Lower leg skin (tissue), 4 donors: ENCODE data around the gene HOXC13. TPM values are rescaled to one million over a fixed set of nuclear protein-coding genes. Genes with fewer than 3 reads are reported as not detected.

Experiments
- DNase-seq, 2 donors: peaks; one replicate each; pipeline ENCODE4 v3.0.0-alpha.2; 2019; ENCODE audit warnings: low spot score in 2 of 2
- H3K4me3 ChIP-seq: fragments of 200-600 bp; sonication (generic); 2 replicates; pipeline ENCODE4 v1.5.1; 2017; ENCODE audit warnings: mild to moderate bottlenecking, low read depth; ENCODE audit not compliant: poor library complexity, severe bottlenecking
- POLR2A ChIP-seq, 2 donors: fragments of 450-650 bp; IDR thresholded peaks; one replicate each; pipeline ENCODE4 v1.6.1; 2016 to 2017; ENCODE audit warnings: antibody characterized with exemption in 2 of 2, mild to moderate bottlenecking in 1 of 2, moderate library complexity in 1 of 2
- WGBS, 2 donors: methylation state at CpG; one replicate each; pipeline ENCODE4 v1.1.5; 2018; 5-methylcytosine and 5-hydroxymethylcytosine counted together
- intact Hi-C: fragments of 100-400 bp; cut with DNase I; formaldehyde crosslinking; loops from one replicate; pipeline ENCODE4 v1.15.0; 2023; ENCODE audit warnings: low total_unique reads
- total RNA-seq, 4 donors: library from RNA; depleted of rRNA; stranded (reverse); fragments of >200 nt; gene quantifications; one replicate each; pipeline ENCODE4 v1.1.0, GENCODE V29; 2016
- TF ChIP-seq, protein P1 (sequence below), 3 donors: fragments of 450-650 bp; IDR thresholded peaks; one replicate each; pipeline ENCODE4 v1.5.1; 2016; ENCODE audit warnings: antibody characterized with exemption in 3 of 3, mild to moderate bottlenecking in 3 of 3, moderate library complexity in 2 of 3

Gene HOXC13
- total RNA-seq, 4 donors from 2014 or later, result 9.8 to 14.9 (median 11.2) TPM

- no peak overlapping the region for H3K4me3 ChIP-seq
- 9 to 23% methylated on average over 25 of the region's 25 CpGs for WGBS, 2 donors
- TF ChIP-seq, protein P1, sequence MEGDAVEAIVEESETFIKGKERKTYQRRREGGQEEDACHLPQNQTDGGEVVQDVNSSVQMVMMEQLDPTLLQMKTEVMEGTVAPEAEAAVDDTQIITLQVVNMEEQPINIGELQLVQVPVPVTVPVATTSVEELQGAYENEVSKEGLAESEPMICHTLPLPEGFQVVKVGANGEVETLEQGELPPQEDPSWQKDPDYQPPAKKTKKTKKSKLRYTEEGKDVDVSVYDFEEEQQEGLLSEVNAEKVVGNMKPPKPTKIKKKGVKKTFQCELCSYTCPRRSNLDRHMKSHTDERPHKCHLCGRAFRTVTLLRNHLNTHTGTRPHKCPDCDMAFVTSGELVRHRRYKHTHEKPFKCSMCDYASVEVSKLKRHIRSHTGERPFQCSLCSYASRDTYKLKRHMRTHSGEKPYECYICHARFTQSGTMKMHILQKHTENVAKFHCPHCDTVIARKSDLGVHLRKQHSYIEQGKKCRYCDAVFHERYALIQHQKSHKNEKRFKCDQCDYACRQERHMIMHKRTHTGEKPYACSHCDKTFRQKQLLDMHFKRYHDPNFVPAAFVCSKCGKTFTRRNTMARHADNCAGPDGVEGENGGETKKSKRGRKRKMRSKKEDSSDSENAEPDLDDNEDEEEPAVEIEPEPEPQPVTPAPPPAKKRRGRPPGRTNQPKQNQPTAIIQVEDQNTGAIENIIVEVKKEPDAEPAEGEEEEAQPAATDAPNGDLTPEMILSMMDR (IDR thresholded peaks at IDR 0.05), result no peak
- TF ChIP-seq POLR2A (IDR thresholded peaks at IDR 0.05), result no peak
- intact Hi-C loops, result no loop called here
- peak in 1 of 2 donors; percentile 83 for DNase-seq
Measured at GRCh38 chr12:53956251-53956887, 17.7 kb downstream of the HOXC13 start.

GRCh38 chr12:53956914-53957536 lies 18.4 kb downstream of the HOXC13 start:
- intact Hi-C loops, result no loop called here
- H3K4me3 ChIP-seq, result no peak overlapping the region
- TF ChIP-seq, protein P1 (IDR thresholded peaks at IDR 0.05), result no peak
- TF ChIP-seq POLR2A (IDR thresholded peaks at IDR 0.05), result no peak
- no peak for DNase-seq
- 62 to 73% methylated on average over 11 of the region's 11 CpGs for WGBS, 2 donors

DNA sequence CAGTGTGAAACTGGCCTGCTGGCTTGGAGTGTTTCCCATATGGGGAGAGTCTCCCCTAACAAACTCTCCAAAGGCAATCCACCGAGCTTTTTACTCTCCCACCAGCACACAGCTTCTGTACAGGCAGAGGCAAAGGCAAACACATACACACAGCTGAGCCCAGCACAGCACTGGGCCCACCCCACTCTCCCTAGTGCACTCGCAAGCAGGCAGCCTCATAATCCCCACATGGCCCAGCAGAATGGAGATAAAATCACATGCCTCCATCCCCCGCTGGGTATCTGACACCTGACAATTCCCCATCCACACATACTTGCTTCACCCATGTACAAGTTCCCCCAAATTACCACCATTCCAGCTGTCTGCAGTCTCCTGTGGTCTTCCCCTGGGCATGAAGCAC lies 19.5 kb downstream of the HOXC13 start:
- H3K4me3 ChIP-seq, result no peak overlapping the region
- no peak for DNase-seq
- 63 to 86% methylated on average over 3 of the region's 3 CpGs for WGBS, 2 donors
- intact Hi-C loops, result no loop called here
- no peak for TF ChIP-seq POLR2A (IDR thresholded peaks at IDR 0.05)
- TF ChIP-seq, protein P1 (IDR thresholded peaks at IDR 0.05), result no peak

DNA sequence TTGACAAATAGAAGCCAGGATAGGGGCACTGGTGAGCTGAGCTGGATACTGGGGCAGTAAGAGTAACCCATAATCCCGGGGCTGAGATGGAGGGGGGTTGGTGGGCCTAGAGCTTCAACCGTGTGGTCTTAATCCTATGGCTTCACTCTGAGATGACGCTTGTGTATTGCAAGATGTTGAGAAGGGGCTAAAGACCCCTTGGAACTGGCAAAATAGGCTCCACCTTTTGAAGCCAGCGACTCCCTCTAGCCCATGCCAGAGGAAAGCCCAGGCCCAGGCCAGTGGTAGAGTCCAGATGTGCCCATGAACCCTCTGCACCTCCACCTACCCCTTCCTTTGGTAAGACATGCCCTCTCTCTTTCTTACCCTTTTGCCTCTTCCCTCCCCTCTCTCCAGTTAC lies 20.7 kb downstream of the HOXC13 start:
- DNase-seq, result no peak
- 64 to 76% methylated on average over 4 of the region's 4 CpGs for WGBS, 2 donors
- TF ChIP-seq POLR2A (IDR thresholded peaks at IDR 0.05), result no peak
- TF ChIP-seq, protein P1 (IDR thresholded peaks at IDR 0.05), result no peak
- intact Hi-C loops, result no loop called here
- no peak overlapping the region for H3K4me3 ChIP-seq

- 66 to 73% methylated on average over 33 to 39 of the region's 39 CpGs for WGBS, 2 donors
- DNase-seq, result no peak
- no peak overlapping the region for H3K4me3 ChIP-seq
- TF ChIP-seq, protein P1 (IDR thresholded peaks at IDR 0.05), result no peak
- TF ChIP-seq POLR2A (IDR thresholded peaks at IDR 0.05), result no peak
- intact Hi-C loops, result no loop called here
Measured at GRCh38 chr12:53960187-53961024, 21.8 kb downstream of the HOXC13 start.
